Astrocyte (in vitro differentiated cells and primary cell): ENCODE results near the gene PAPSS2. TPM values are rescaled to one million over a fixed set of nuclear protein-coding genes. Genes with fewer than 3 reads are reported as not detected.
"Not testable (repeated sequence)": the region's sequence is repeated elsewhere in the genome, so short reads cannot be mapped to it uniquely, and the experiment has no call there.

Experiments
- DNase-seq: peaks from one replicate; pipeline ENCODE4 v3.0.0-alpha.2; 2010; ENCODE audit warnings: low read depth
- FAIRE-seq: peaks from 2 replicates; lab custom pipeline; 2011; peaks lifted over from hg19 to GRCh38; lab: Jason Lieb, UNC
- H2AFZ ChIP-seq: 2 replicates; pipeline ENCODE4 v1.6.0; 2012; ENCODE audit warnings: low read depth, low read length, inconsistent platforms
- H3K27ac ChIP-seq: 2 replicates; pipeline ENCODE4 v1.5.1; 2011; ENCODE audit warnings: low read depth, low read length, inconsistent platforms
- H3K27me3 ChIP-seq: 2 replicates; pipeline ENCODE4 v1.6.0; 2011; ENCODE audit warnings: low read length, inconsistent platforms; ENCODE audit not compliant: insufficient read depth
- H3K36me3 ChIP-seq: 2 replicates; pipeline ENCODE4 v1.5.1; 2011; ENCODE audit warnings: low read length, inconsistent platforms; ENCODE audit not compliant: insufficient read depth
- H3K4me1 ChIP-seq: 2 replicates; pipeline ENCODE4 v1.5.1; 2011; ENCODE audit warnings: low read length, inconsistent platforms; ENCODE audit not compliant: insufficient read depth
- H3K4me2 ChIP-seq: 2 replicates; pipeline ENCODE4 v1.6.0; 2012; ENCODE audit warnings: low read length, inconsistent platforms
- H3K4me3 ChIP-seq: 2 replicates; pipeline ENCODE4 v1.5.1; 2011; ENCODE audit warnings: low read depth, mild to moderate bottlenecking, low read length, inconsistent platforms; ENCODE audit not compliant: insufficient read depth
- H3K79me2 ChIP-seq: 2 replicates; pipeline ENCODE4 v1.6.0; 2012; ENCODE audit warnings: mild to moderate bottlenecking, low read length, inconsistent platforms; ENCODE audit not compliant: insufficient read depth
- H3K9ac ChIP-seq: 2 replicates; pipeline ENCODE4 v1.6.0; 2012; ENCODE audit warnings: mild to moderate bottlenecking, low read length, inconsistent platforms
- H3K9me3 ChIP-seq: 2 replicates; pipeline ENCODE4 v1.5.1; 2012; ENCODE audit warnings: low read depth, mild to moderate bottlenecking, low read length, inconsistent platforms; ENCODE audit not compliant: insufficient read depth
- H4K20me1 ChIP-seq: 2 replicates; pipeline ENCODE4 v1.6.0; 2012; ENCODE audit warnings: low read length, inconsistent platforms; ENCODE audit not compliant: insufficient read depth
- H3K27ac Mint-ChIP-seq: one replicate; pipeline ENCODE4 v1.8.0; 2021; ENCODE audit warnings: mild to moderate bottlenecking, mixed read lengths; ENCODE audit not compliant: unreplicated experiment
- H3K27me3 Mint-ChIP-seq: one replicate; pipeline ENCODE4 v1.8.0; 2021; ENCODE audit warnings: low read depth, mixed read lengths; ENCODE audit not compliant: unreplicated experiment
- H3K36me3 Mint-ChIP-seq: one replicate; pipeline ENCODE4 v1.8.0; 2021; ENCODE audit warnings: low read depth, mixed read lengths; ENCODE audit not compliant: unreplicated experiment
- H3K4me1 Mint-ChIP-seq: one replicate; pipeline ENCODE4 v1.8.0; 2021; ENCODE audit warnings: low read depth, mixed read lengths; ENCODE audit not compliant: unreplicated experiment
- H3K4me3 Mint-ChIP-seq: one replicate; pipeline ENCODE4 v1.8.0; 2021; ENCODE audit warnings: mild to moderate bottlenecking, moderate library complexity, mixed read lengths; ENCODE audit not compliant: unreplicated experiment
- H3K9me3 Mint-ChIP-seq: one replicate; pipeline ENCODE4 v1.8.0; 2021; ENCODE audit warnings: mild to moderate bottlenecking, mixed read lengths; ENCODE audit not compliant: unreplicated experiment
- EZH2 ChIP-seq: IDR thresholded peaks from 2 replicates; pipeline ENCODE4 v1.6.1; 2012; ENCODE audit warnings: mild to moderate bottlenecking, low read length, inconsistent platforms; ENCODE audit not compliant: insufficient read depth
- total RNA-seq: library from RNA; stranded (reverse); gene quantifications from 2 replicates; pipeline ENCODE4 v1.2.1, GENCODE V29; 2021
- TF ChIP-seq, protein P1 (sequence below): IDR thresholded peaks from 2 replicates; pipeline ENCODE4 v1.5.1; 2011; ENCODE audit warnings: low read depth, mild to moderate bottlenecking, inconsistent platforms, low read length, moderate library complexity; ENCODE audit not compliant: insufficient read depth

The PAPSS2 gene
- total RNA-seq, 1 donor from 2014 or later: 48.6 TPM

DNA sequence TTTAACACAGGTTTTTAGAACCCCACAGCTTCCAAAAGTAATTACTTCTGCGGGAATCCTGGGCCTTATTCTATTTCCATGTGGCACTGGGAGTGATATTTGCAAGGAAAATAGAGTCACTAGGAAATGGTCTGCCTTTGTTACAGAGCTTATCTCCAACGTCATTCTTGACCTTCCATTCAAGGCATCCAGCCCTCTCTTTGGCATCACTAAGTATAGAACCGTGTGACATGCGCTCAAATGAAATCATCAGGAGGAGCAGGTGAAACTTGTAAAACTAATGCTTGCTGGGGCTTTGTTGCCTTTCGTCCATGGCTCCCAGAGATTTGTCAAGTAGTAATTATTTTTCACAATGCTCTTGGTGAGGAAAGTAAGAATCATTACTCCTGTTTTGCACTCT, 73.4 kb downstream of the PAPSS2 start:
- H3K4me3 ChIP-seq: no peak overlapping the region
- H4K20me1 ChIP-seq: peaks cover 9% of the 10 kb centered on the region
- peaks cover 6% of the 10 kb centered on the region for H3K4me1 ChIP-seq
- peaks cover 3% of the 10 kb centered on the region for H3K36me3 ChIP-seq
- H3K79me2 ChIP-seq: no peaks in the 10 kb centered on the region
- no peaks in the 10 kb centered on the region for H3K27me3 ChIP-seq
- peaks cover 8% of the 10 kb centered on the region for H3K36me3 Mint-ChIP-seq
- H3K9me3 ChIP-seq: no peaks in the 10 kb centered on the region
- no peak overlapping the region for H3K9ac ChIP-seq
- no peaks in the 10 kb centered on the region for H3K27me3 Mint-ChIP-seq
- peaks cover 4% of the 10 kb centered on the region for H3K4me1 Mint-ChIP-seq
- H3K4me2 ChIP-seq: no peak overlapping the region
- no peaks in the 10 kb centered on the region for H3K9me3 Mint-ChIP-seq
- TF ChIP-seq, protein P1, sequence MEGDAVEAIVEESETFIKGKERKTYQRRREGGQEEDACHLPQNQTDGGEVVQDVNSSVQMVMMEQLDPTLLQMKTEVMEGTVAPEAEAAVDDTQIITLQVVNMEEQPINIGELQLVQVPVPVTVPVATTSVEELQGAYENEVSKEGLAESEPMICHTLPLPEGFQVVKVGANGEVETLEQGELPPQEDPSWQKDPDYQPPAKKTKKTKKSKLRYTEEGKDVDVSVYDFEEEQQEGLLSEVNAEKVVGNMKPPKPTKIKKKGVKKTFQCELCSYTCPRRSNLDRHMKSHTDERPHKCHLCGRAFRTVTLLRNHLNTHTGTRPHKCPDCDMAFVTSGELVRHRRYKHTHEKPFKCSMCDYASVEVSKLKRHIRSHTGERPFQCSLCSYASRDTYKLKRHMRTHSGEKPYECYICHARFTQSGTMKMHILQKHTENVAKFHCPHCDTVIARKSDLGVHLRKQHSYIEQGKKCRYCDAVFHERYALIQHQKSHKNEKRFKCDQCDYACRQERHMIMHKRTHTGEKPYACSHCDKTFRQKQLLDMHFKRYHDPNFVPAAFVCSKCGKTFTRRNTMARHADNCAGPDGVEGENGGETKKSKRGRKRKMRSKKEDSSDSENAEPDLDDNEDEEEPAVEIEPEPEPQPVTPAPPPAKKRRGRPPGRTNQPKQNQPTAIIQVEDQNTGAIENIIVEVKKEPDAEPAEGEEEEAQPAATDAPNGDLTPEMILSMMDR: no peak
- TF ChIP-seq EZH2: no peak
- no peak overlapping the region for H2AFZ ChIP-seq
- FAIRE-seq (no peak), DNase-seq (no peak)
- H3K4me3 Mint-ChIP-seq: no peak overlapping the region
- H3K27ac ChIP-seq: no peak overlapping the region
- no peak overlapping the region for H3K27ac Mint-ChIP-seq

DNA sequence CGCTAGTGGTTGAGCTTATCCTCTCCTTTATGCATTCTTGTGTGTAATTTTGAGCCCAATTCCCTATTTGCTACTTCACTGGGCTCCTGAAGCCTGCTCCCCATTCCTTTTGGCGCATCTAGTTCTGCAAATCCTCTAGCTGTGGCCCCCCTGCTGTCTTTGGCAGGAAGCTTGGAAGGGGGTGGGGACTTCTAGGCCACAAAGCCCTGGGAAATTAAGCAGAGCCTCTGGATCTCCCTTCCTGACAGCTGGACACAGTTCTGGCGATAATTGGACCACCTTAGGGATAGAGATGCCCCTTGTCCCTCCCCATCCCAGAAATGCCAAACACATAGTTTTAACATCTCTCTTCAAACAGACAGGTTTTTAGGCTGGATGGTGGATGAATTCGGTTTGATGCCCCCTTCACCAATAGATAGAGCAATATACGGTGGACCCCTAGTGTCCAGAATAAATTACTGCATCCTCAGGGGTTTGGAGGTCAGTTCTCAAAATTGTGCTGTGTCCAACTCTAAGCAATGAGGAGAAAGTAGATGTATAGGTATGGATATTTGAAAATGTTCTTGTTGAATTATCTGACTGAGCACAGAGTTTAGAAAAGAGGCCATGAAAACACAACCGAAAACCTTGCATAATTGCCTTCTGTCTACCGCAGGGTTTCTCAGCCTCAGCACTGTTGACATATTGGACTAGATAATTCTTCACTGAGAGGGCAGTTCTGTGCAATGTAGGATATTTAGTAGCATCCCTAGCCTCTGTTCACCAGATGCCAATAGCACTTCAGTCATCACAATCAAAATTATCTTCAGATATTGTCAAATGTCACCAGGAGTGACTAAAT, 75.5 kb downstream of the PAPSS2 start:
- Histone ChIP-seq H3K36me3 (peaks cover 3% of the 10 kb centered on the region), H3K79me2 (no peaks in the 10 kb centered on the region), H3K9ac (peak overlapping the region; percentile 30), H3K27ac (no peak overlapping the region), H3K4me1 (peaks cover 6% of the 10 kb centered on the region), H3K4me2 (peak overlapping the region; percentile 61), H3K27me3 (no peaks in the 10 kb centered on the region), H2AFZ (peak overlapping the region; percentile 20), H3K4me3 (no peak overlapping the region), H3K9me3 (no peaks in the 10 kb centered on the region), H4K20me1 (peaks cover 9% of the 10 kb centered on the region)
- TF ChIP-seq EZH2: no peak
- TF ChIP-seq, protein P1: peak; percentile 79
- FAIRE-seq (peak; percentile 64), DNase-seq (peak; percentile 30)
- peaks cover 4% of the 10 kb centered on the region for H3K4me1 Mint-ChIP-seq
- peaks cover 5% of the 10 kb centered on the region for H3K36me3 Mint-ChIP-seq
- no peak overlapping the region for H3K27ac Mint-ChIP-seq
- H3K4me3 Mint-ChIP-seq: no peak overlapping the region
- H3K9me3 Mint-ChIP-seq: no peaks in the 10 kb centered on the region
- H3K27me3 Mint-ChIP-seq: no peaks in the 10 kb centered on the region

DNA sequence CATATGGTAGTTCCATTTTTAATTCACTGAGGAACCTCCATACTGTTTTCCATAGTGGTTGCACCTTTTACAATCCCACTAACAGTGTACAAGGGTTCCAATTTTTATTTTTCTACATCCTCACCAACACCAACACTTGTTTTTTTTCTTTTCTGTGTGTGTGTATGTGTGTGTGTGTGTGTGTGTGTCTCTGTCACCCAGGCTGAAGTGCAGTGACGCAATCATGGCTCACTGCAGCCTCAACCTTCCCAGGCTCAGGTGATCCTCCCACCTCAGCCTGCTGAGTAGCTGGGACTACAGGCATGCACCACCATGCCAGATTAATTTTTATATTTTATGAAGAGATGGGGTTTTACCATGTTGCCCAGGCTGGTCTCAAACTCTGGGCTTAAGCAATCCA, 78.6 kb downstream of the PAPSS2 start:
- not testable (repeated sequence) for H3K27me3 Mint-ChIP-seq, H3K36me3 ChIP-seq, H3K4me3 ChIP-seq, H3K27me3 ChIP-seq, H2AFZ ChIP-seq, H3K4me2 ChIP-seq, H3K9me3 Mint-ChIP-seq, H3K4me1 Mint-ChIP-seq, H3K9ac ChIP-seq, H3K79me2 ChIP-seq, H3K9me3 ChIP-seq, H3K4me1 ChIP-seq, DNase-seq, H3K27ac ChIP-seq, H4K20me1 ChIP-seq, H3K4me3 Mint-ChIP-seq, H3K36me3 Mint-ChIP-seq, H3K27ac Mint-ChIP-seq, FAIRE-seq
